ENCODE data around the gene RBP2.

The RBP2 gene

DNA sequence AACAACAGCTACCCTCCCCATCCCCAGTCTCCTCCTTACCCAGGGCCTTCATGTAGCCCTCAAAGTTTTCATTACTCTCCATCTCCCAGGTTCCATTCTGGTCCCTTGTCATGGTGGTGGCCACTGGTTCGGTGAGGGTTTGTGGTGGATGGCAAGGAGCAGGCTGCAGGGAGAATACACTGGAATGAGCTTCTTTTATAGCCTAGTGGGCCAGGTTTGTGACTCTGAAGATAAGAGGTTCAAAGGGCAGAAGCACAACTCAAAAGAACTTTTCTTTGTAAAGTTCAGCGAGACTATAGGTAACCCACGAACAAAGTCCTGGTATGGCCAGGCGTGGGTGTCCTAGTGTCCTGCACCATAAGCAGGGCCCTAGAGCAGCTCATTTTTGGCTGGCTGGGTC, at the start of gene RBP2:
Gene RBP2, minus strand, starts transcription at position 169 of the 400 bp plus-strand sequence. Its CDS starts 57 bp downstream, at position 112.
- no peak for DNase-seq (ENCODE audit: low spot score)

DNA sequence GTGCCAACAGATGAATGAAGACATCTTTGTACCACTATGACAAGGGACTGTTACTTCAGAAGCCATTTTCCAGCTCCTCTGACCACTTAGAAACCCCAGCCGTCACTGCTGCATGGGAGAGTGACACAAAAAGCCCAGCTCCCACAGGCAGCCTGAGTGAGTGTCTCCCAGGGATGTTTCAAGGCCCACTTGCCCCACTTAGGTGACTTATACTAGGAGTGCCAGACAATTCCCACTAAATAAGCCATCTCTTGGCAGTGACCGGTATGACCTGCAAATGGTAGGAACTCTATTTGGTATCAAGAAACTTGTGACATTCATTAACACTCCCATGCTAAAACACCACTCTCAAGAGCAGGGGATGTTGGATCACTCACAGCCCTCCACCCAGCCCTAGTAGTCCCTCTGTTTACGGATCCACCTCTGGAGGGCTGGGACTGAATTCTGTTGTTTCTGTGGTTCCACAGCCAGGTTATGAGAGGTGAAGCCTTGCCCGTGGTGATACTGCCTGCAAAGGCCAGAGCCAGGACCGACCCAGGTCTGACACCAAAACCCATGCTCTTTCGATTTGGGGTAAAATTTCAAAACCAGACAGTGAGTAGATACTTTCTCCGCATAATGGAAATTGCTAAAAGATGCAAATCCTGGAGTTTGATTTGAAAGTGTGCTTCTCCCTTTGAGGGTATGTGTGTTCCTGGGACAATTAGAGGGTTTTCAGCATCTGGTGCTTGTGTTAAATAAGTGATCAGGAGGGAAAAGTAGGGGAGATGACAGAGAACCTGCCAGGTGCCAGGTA, 48.7 kb upstream of the RBP2 start:
- no peak for DNase-seq (ENCODE audit: low spot score)

DNA sequence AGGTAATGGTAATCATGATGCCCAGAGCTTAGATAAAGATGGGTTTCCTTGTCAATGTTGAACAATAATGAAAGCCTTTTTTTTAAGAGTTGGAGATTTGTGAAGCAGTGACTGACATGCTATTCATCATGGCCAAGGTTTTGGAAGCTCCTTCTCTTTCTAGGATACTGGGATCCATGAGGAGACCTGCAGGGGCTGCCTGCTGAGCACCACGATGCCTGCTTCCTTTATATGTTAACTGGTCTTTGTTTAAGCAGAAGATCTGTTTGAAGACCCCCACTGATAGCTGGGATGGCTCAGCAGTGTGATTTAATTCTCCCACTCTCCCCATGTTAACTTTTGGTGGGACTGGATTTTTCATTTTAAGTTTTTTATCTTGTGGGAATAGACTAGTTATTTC, 47.4 kb upstream of the RBP2 start:
- DNase-seq (ENCODE audit: low spot score), result no peak

DNA sequence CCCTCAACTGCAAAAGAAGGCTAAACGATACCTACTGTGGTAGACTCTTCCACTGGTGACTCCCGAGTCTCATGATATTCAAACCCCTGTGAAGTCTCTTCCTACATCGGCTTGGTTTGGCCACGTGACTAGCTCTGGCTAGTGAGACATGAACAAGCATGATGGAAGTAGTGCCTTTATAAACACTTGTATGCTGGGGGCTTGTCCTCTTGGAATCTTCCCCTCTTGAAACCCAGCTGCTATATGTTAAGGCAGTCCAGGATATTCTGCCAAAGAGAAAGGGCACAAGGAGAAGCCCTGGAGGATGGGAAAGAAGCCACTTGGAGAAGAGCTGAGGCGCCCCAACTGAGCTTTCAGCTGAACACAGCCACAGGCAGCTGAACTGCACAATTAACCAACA, 46.9 kb upstream of the RBP2 start:
- DNase-seq (ENCODE audit: low spot score), result no peak

- no peak for DNase-seq (ENCODE audit: low spot score)
Measured at GRCh38 chr3:139522421-139522820, 46.1 kb upstream of the RBP2 start.

- no peak for DNase-seq (ENCODE audit: low spot score)
Measured at GRCh38 chr3:139521816-139522215, 45.5 kb upstream of the RBP2 start.

DNA sequence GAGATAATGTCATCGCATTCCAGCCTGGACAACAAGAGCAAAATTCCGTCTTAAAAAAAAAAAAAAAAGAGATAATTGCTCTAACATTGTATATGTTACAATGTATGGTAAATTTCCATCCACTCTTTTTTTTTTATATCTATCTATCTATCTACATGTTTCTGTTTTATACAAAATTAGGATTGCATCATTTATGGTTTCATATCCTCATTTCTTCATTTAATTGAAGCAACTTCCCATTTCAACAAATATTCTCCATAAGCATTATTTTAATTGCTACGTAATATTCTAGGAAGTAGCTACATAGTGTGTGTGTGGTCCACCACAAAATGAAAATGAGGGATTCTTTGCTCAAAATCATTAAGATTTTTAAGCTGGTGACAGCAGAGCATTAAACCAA, 44.8 kb upstream of the RBP2 start:
- DNase-seq (ENCODE audit: low spot score), result no peak

GRCh38 chr3:139519998-139520737, 43.9 kb upstream of the RBP2 start:
- no peak for DNase-seq (ENCODE audit: low spot score)

- DNase-seq (ENCODE audit: low spot score), result no peak
Measured at GRCh38 chr3:139518926-139519842, 42.9 kb upstream of the RBP2 start.

DNA sequence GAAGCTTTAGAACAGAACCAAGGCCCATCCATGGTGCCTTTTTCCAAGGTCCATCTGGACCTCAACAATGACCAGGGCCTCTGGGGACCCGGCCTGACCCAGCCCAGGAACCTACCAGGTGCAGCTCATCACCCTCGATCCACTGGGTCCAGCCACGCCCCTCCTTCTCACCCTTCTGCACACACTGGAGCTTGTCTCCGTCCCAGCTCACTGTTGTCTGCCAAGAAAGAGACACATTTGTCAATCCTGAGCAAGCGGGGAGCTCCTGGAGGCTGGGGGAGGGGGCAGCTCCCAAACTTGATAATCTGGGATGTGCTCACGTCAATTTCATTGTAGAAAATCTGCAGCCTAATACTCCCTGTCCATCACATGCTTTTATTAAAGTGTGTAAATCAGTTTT, 42.0 kb upstream of the RBP2 start:
- DNase-seq (ENCODE audit: low spot score), result no peak

DNA sequence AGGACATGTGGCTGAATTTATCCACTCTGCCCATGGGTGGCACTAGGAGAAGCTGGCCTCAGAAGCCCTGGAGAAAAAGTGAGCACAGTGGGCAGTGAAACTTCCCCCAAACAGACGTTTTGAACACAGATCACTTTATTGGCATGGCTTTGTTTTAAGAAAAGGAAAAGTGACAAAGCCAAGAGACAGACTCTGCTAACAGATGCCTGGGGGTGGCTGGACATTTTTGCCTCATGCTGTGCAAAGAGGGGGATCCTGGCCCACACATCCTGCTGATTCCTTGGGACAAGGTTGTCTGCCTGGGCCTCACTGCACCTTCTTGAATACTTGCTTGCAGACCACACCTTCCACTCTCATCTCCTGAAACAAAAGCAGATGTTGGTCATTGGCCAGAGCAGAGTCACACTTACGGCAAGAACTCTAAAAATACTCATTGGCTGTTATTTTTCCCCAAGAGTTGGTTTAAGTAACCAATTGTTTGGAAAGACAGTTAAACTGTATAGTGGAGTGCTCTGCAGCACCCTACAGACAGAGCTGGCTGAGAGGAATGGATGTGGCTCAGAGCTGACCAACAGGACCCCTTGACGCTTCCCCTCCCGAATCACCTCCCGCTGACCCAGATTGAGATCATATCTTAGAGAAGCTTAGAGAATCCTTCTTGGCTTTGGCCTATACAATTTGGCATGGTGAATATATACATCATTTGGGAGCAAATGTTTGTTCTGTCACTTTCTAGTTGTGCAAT, 41.2 kb upstream of the RBP2 start:
- DNase-seq (ENCODE audit: low spot score), result no peak

- no peak for DNase-seq (ENCODE audit: low spot score)
Measured at GRCh38 chr3:139514741-139515140, 38.4 kb upstream of the RBP2 start.

GRCh38 chr3:139509631-139510030, 33.3 kb upstream of the RBP2 start:
- no peak for DNase-seq (ENCODE audit: low spot score)

GRCh38 chr3:139506766-139507165, 30.4 kb upstream of the RBP2 start:
- no peak for DNase-seq (ENCODE audit: low spot score)

GRCh38 chr3:139505829-139506386, 29.6 kb upstream of the RBP2 start:
- no peak for DNase-seq (ENCODE audit: low spot score)

DNA sequence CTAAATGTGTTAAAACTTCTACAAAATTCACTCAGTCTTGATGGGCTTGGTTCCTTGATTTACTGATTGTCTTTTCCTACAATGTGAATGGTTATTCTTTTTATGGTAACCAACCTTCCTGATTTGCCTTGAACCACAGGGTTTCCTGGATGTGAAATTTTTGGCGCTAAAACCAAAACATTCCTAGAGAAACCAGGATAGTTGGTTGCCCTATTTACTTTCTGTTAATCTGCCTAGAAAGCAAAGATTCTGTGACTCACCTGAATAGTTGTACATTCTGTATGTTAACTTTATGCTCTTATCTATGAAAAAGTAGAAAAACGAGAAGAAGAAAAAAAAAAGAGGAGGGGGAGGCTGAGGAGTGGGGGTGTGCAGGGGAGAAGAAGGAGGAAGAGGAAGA, 23.2 kb upstream of the RBP2 start:
- DNase-seq (ENCODE audit: low spot score), result no peak

DNA sequence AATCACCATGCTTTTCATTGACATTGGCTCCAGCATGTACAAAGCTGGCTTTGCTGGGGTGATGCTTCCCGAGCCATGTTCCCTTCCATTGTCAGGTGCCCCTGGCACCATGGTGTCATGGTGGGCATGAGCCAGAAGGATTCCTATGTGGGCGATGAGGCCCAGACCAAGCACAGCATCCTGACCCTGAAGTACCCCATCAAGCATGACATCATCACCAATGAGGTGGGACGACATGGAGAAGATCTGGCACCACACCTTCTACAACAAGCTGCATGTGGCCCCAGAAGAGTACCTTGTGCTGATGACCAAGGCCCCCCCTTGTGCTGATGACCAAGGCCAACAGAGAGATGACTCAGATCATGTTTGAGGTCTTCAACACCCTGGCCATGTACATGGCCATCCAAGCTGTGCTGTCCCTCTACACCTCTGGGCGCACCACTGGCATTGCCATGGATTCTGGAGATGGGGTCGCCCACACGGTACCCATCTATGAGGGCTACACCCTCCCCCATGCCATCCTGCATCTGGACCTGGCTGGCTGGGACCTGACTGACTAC, 17.6 kb upstream of the RBP2 start:
- DNase-seq (ENCODE audit: low spot score), result no peak

GRCh38 chr3:139491966-139492365, 15.7 kb upstream of the RBP2 start:
- DNase-seq (ENCODE audit: low spot score), result no peak

- no peak for DNase-seq (ENCODE audit: low spot score)
Measured at GRCh38 chr3:139491027-139491700, 14.8 kb upstream of the RBP2 start.

GRCh38 chr3:139482206-139482605, 5.9 kb upstream of the RBP2 start:
- DNase-seq (ENCODE audit: low spot score), result no peak

DNA sequence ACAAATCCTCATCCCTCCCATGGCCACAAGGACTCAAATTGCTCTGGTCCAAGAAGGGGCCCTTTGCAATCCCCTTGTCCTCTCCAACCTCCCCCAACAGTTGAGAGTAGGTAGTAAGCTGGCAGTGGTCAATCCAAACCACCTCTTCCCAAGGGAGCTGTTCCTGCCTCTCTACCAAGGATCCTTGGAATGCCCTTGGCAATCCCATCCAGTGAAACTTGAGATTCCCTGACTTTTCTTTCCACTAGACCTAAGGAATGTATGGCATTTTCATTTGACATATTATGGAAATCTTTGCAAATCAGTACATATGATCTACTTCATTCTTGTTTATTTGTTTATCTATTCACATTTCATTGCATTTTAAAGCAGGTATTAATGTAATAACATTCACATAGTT, 4.8 kb upstream of the RBP2 start:
- DNase-seq (ENCODE audit: low spot score), result no peak

Data from AG08396 (cell line).